Left ventricle myocardium inferior (tissue), 1 donor: ENCODE data around the gene SMIM3. TPM values are rescaled to one million over a fixed set of nuclear protein-coding genes. Genes with fewer than 3 reads are reported as not detected.
"Not testable (repeated sequence)": the region's sequence is repeated elsewhere in the genome, so short reads cannot be mapped to it uniquely, and the experiment has no call there.

Source experiments
- DNase-seq: peaks from one replicate; pipeline ENCODE4 v3.0.0-alpha.2; 2020
- H3K27ac ChIP-seq: fragments of 200-600 bp; replicated peaks from 2 replicates; pipeline ENCODE4 v1.8.0; 2021
- H3K27me3 ChIP-seq: fragments of 200-600 bp; 2 replicates; pipeline ENCODE4 v1.8.0; 2021; ENCODE audit warnings: low read depth
- H3K36me3 ChIP-seq: fragments of 200-600 bp; 2 replicates; pipeline ENCODE4 v1.8.0; 2021
- H3K4me1 ChIP-seq: fragments of 200-600 bp; 2 replicates; pipeline ENCODE4 v1.8.0; 2021
- H3K4me3 ChIP-seq: fragments of 200-600 bp; 2 replicates; pipeline ENCODE4 v1.8.0; 2021; ENCODE audit warnings: mild to moderate bottlenecking, moderate library complexity
- H3K9me3 ChIP-seq: fragments of 200-600 bp; replicated peaks from 2 replicates; pipeline ENCODE4 v1.8.0; 2021
- CTCF ChIP-seq: fragments of 200-600 bp; IDR thresholded peaks from 2 replicates; pipeline ENCODE4 v1.8.0; 2021; ENCODE audit warnings: antibody characterized with exemption, mild to moderate bottlenecking, borderline replicate concordance
- intact Hi-C: fragments of 100-400 bp; cut with micrococcal nuclease; formaldehyde crosslinking; loops from one replicate; pipeline ENCODE4 v1.11.0; 2022
- total RNA-seq: library from RNA; stranded (reverse); fragmentation: NEBNext Ultra II Directional; extraction: Animal tissue kit (Norgen Biotek cat#: 25700); gene quantifications from one replicate; pipeline ENCODE4 v1.2.1, GENCODE V29; 2021
- donor health status: DM: no; HTN: yes; CAD: no; lungs with severe emphysema.

Gene SMIM3
- total RNA-seq, 1 donor from 2014 or later, result 15.7 TPM

GRCh38 chr5:150836064-150836463 lies 57.5 kb downstream of the SMIM3 start:
- Histone ChIP-seq H3K4me1 (no peaks in the 10 kb centered on the region), H3K9me3 (peaks cover 29% of the 10 kb centered on the region), H3K36me3 (no peaks in the 10 kb centered on the region), H3K27me3 (peaks cover 20% of the 10 kb centered on the region), H3K27ac (no peak overlapping the region), H3K4me3 (no peak overlapping the region)
- DNase-seq, result no peak
- intact Hi-C loops, result no loop called here
- no peak for TF ChIP-seq CTCF

- peaks cover 20% of the 10 kb centered on the region for H3K27me3 ChIP-seq
- H3K4me1 ChIP-seq, result no peaks in the 10 kb centered on the region
- no peak for TF ChIP-seq CTCF
- no peak overlapping the region for H3K27ac ChIP-seq
- H3K4me3 ChIP-seq, result no peak overlapping the region
- no peaks in the 10 kb centered on the region for H3K36me3 ChIP-seq
- no peak for DNase-seq
- intact Hi-C loops, result no loop called here
- H3K9me3 ChIP-seq, result peaks cover 22% of the 10 kb centered on the region
Measured at GRCh38 chr5:150836703-150837102, 58.1 kb downstream of the SMIM3 start.

- not testable (repeated sequence) for H3K36me3 ChIP-seq, H3K27me3 ChIP-seq, DNase-seq, H3K4me3 ChIP-seq, H3K9me3 ChIP-seq, H3K27ac ChIP-seq, H3K4me1 ChIP-seq
- intact Hi-C loops, result loop anchor here (5.0 kb wide), 1 partner anchor 283 kb away; no protein-coding TSS in a partner anchor
Measured at GRCh38 chr5:150845185-150845859, 66.8 kb downstream of the SMIM3 start.

GRCh38 chr5:150846308-150846653 lies 67.7 kb downstream of the SMIM3 start, which contains the start of gene IRGM:
TSS of gene IRGM (plus strand) at chr5:150846521. CDS start at chr5:150848124, 1,603 bp downstream.
- H3K27me3 ChIP-seq, H3K4me1 ChIP-seq, H3K27ac ChIP-seq, H3K4me3 ChIP-seq, H3K36me3 ChIP-seq, H3K9me3 ChIP-seq, DNase-seq: not testable (repeated sequence)
- intact Hi-C loops, result loop anchor here (5.0 kb wide), 1 partner anchor 284 kb away; no protein-coding TSS in a partner anchor

Other genes with a start within 250 kb of the SMIM3 start
- 715 TPM for gene SYNPO, start 138.1 kb upstream of the SMIM3 start, total RNA-seq
- 6.2 TPM for gene MYOZ3, start 117.5 kb upstream of the SMIM3 start, total RNA-seq
- 25.2 TPM for gene RBM22, start 77.7 kb upstream of the SMIM3 start, total RNA-seq
- gene DCTN4, start 19.7 kb upstream of the SMIM3 start, total RNA-seq, result 43.1 TPM
- not detected for gene IRGM, start 67.8 kb downstream of the SMIM3 start, total RNA-seq
- 1.1 TPM for gene ZNF300, start 126.2 kb downstream of the SMIM3 start, total RNA-seq
- 744 TPM for gene GPX3, start 241.8 kb downstream of the SMIM3 start, total RNA-seq